Measurements from ENCODE around the gene NLGN1.

DNA sequence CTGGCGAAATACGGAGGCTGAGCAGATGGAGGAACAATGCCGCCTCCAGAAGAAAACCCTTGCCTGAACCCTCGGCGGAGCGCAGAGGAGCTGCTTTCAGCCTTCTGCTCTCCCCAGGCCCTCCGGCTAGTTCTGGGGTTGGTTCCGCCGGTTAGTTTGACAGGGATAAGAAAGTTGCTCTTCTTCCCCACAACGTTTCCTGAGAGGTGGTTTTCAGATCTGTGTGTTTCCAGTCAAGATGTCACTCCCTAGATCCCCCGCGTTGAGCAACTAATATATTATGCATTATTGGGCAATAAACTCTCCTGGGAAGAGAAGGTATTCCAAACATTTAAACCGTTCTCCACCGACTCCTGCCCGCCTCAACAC is 551 bp downstream of the NLGN1 start:
- TF ChIP-seq, protein P1, sequence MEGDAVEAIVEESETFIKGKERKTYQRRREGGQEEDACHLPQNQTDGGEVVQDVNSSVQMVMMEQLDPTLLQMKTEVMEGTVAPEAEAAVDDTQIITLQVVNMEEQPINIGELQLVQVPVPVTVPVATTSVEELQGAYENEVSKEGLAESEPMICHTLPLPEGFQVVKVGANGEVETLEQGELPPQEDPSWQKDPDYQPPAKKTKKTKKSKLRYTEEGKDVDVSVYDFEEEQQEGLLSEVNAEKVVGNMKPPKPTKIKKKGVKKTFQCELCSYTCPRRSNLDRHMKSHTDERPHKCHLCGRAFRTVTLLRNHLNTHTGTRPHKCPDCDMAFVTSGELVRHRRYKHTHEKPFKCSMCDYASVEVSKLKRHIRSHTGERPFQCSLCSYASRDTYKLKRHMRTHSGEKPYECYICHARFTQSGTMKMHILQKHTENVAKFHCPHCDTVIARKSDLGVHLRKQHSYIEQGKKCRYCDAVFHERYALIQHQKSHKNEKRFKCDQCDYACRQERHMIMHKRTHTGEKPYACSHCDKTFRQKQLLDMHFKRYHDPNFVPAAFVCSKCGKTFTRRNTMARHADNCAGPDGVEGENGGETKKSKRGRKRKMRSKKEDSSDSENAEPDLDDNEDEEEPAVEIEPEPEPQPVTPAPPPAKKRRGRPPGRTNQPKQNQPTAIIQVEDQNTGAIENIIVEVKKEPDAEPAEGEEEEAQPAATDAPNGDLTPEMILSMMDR (IDR thresholded peaks at IDR 0.05): no peak
- no peak for TF ChIP-seq POLR2A (IDR thresholded peaks at IDR 0.05)
- TF ChIP-seq POLR2AphosphoS5 (IDR thresholded peaks at IDR 0.05): no peak
